Stomach (tissue), 4 donors: ENCODE measurements around the gene BABAM2.

Source experiments
- CTCF ChIP-seq, 7 experiments: fragments of 450-650 bp in 4 of 7; fragments of 200-600 bp in 3 of 7; sonication (generic) in 3 of 7; IDR thresholded peaks; one replicate each; pipeline ENCODE4 v1.5.1; 2016 to 2019; ENCODE audit warnings: antibody characterized with exemption in 7 of 7, control low read depth in 2 of 7, mild to moderate bottlenecking in 1 of 7
- EP300 ChIP-seq: sonication (generic); formaldehyde crosslinking; IDR thresholded peaks from one replicate; pipeline ENCODE4 v1.6.1; 2017; ENCODE audit warnings: antibody characterized with exemption
- POLR2AphosphoS5 ChIP-seq, 3 donors: sonication (generic); formaldehyde crosslinking; IDR thresholded peaks; one replicate each; pipeline ENCODE4 v1.6.1; 2016; ENCODE audit warnings: antibody characterized with exemption in 3 of 3

GRCh38 chr2:28281739-28282138 lies 391.2 kb downstream of the BABAM2 start:
- TF ChIP-seq CTCF (IDR thresholded peaks at IDR 0.05) (no peak), EP300 (no peak), POLR2AphosphoS5 (IDR thresholded peaks at IDR 0.05) (no peak)
